Testis (tissue), 2 donors: ENCODE results near the gene RTN4IP1.

Experiments
- CTCF ChIP-seq, 3 experiments: fragments of 450-650 bp in 2 of 3; fragments of 200-600 bp in 1 of 3; sonication (generic) in 1 of 3; IDR thresholded peaks; one replicate each; pipeline ENCODE4 v1.5.1; 2016 to 2019; ENCODE audit warnings: antibody characterized with exemption in 3 of 3, mild to moderate bottlenecking in 2 of 3, moderate library complexity in 1 of 3
- POLR2A ChIP-seq: fragments of 450-650 bp; IDR thresholded peaks from one replicate; pipeline ENCODE4 v1.6.1; 2017; ENCODE audit warnings: antibody characterized with exemption, mild to moderate bottlenecking, moderate library complexity

DNA sequence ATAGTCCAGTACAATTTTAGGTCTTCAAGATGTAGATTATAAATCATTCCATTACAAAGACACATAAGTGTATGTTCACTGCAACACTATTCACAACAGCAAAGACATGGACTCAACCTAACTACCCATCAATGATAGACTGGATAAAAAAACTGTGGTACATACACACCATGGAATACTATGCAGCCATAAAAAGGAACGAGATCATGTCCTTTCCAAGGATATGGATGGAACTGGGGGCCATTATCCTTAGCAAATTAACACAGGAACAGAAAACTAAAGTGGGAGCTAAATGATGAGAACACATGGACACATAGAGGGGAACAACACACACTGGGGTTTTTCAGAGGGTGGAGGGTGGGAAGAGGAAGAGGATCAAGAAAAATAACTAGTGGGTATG is 6.3 kb downstream of the RTN4IP1 start:
- TF ChIP-seq CTCF (IDR thresholded peaks at IDR 0.05) (no peak), POLR2A (no peak)
